Esophagus squamous epithelium (tissue), 5 donors: Measurements from ENCODE around the gene PDHX. TPM values are rescaled to one million over a fixed set of nuclear protein-coding genes. Genes with fewer than 3 reads are reported as not detected.
A peak's percentile ranks its signal among the peaks of the same experiment; 100 is the strongest.

ENCODE experiments used
- DNase-seq: peaks from one replicate; lab custom pipeline; 2025; lab: John Stamatoyannopoulos, UW
- H3K27ac ChIP-seq, 4 donors: fragments of 200-600 bp; sonication (generic); one replicate each; pipeline ENCODE4 v1.5.1; 2016 to 2019; ENCODE audit warnings: mild to moderate bottlenecking in 1 of 4
- H3K27me3 ChIP-seq, 4 donors: fragments of 200-600 bp; sonication (generic); 1 replicate in 3 of 4; 2 replicates in 1 of 4; pipeline versions ENCODE4 v1.5.1 to v1.6.0; 2017 to 2021; ENCODE audit warnings: antibody characterized with exemption in 1 of 4
- H3K36me3 ChIP-seq, 3 donors: fragments of 200-600 bp; sonication (generic); one replicate each; pipeline ENCODE4 v1.5.1; 2016 to 2019
- H3K4me1 ChIP-seq, 3 donors: fragments of 200-600 bp; sonication (generic); one replicate each; pipeline ENCODE4 v1.5.1; 2017 to 2019
- H3K4me3 ChIP-seq, 4 donors: fragments of 200-600 bp; sonication (generic); 1 replicate in 3 of 4; 2 replicates in 1 of 4; pipeline ENCODE4 v1.5.1; 2016 to 2019; ENCODE audit warnings: mild to moderate bottlenecking in 2 of 4, moderate library complexity in 1 of 4
- H3K9me3 ChIP-seq, 3 donors: fragments of 200-600 bp; sonication (generic); one replicate each; pipeline ENCODE4 v1.5.1; 2016 to 2019
- CTCF ChIP-seq, 6 experiments: fragments of 450-650 bp in 4 of 6; fragments of 200-600 bp in 2 of 6; sonication (generic) in 2 of 6; IDR thresholded peaks; one replicate each; pipeline ENCODE4 v1.5.1; 2016 to 2019; ENCODE audit warnings: antibody characterized with exemption in 6 of 6, mild to moderate bottlenecking in 4 of 6, moderate library complexity in 4 of 6
- POLR2A ChIP-seq, 4 donors: fragments of 450-650 bp; IDR thresholded peaks; one replicate each; pipeline ENCODE4 v1.6.1; 2017; ENCODE audit warnings: antibody characterized with exemption in 4 of 4, mild to moderate bottlenecking in 4 of 4, moderate library complexity in 3 of 4
- WGBS, 2 donors: methylation state at CpG; one replicate each; pipeline ENCODE4 v1.1.5; 2018; 5-methylcytosine and 5-hydroxymethylcytosine counted together
- intact Hi-C: fragments of 100-400 bp; cut with DNase I; formaldehyde crosslinking; loops from one replicate; pipeline ENCODE4 v1.15.0; 2022
- small RNA-seq, 4 donors: library from RNA; depleted of rRNA; stranded (forward); fragments of <200 nt; gene quantifications; one replicate each; pipeline ENCODE3, GENCODE V24; 2016
- total RNA-seq, 4 donors: library from RNA; depleted of rRNA; stranded (reverse); fragments of >200 nt; gene quantifications; one replicate each; pipeline ENCODE4 v1.1.0, GENCODE V29; 2016
- donor health status: DM: yes; HTN: yes; CAD: no.

PDHX gene
- total RNA-seq, 4 donors from 2014 or later, result 14.1 to 29.9 (median 25.7) TPM

GRCh38 chr11:35045236-35045820 is 128.9 kb downstream of the PDHX start:
- no peaks in the 10 kb centered on the region for H3K9me3 ChIP-seq
- H3K4me1 ChIP-seq, result peaks cover 0 to 41% (median 8%) of the 10 kb centered on the region in 3 donors
- no peaks in the 10 kb centered on the region for H3K36me3 ChIP-seq
- TF ChIP-seq CTCF (IDR thresholded peaks at IDR 0.05), result no peak
- TF ChIP-seq POLR2A (IDR thresholded peaks at IDR 0.05), result peak in 1 of 4 donors; percentile 34
- H3K27me3 ChIP-seq, result no peaks in the 10 kb centered on the region
- WGBS, 2 donors, result 47 to 66% methylated on average over 8 of the region's 8 CpGs
- H3K27ac ChIP-seq, result peak overlapping the region in 2 of 4 donors; percentile 3 to 22
- no peak overlapping the region for H3K4me3 ChIP-seq
- DNase-seq, result no peak
- intact Hi-C loops, result no loop called here

Small RNA genes within 50 kb of the gene (small RNA-seq; reads per million reads assigned to genes)
- gene MIR1343, result 0.07 to 0.74 (median 0.25) reads per million in 4 donors

Other genes starting within 250 kb of the PDHX start
- 10 to 100 TPM; 11.5 to 21.9 (median 17.2) TPM for gene APIP, start 239 bp upstream of the PDHX start, total RNA-seq
- gene CD44, start 222.6 kb downstream of the PDHX start, total RNA-seq, result 100 to 1,000 TPM; 418 to 565 (median 463) TPM